OCI-M2 (cell line): Measurements from ENCODE around the gene IDUA.
"Not testable (repeated sequence)": the region's sequence is repeated elsewhere in the genome, so short reads cannot be mapped to it uniquely, and the experiment has no call there.

ENCODE experiments used
- DNase-seq: peaks from one replicate; lab custom pipeline; 2025; ENCODE audit not compliant: unreplicated experiment; lab: John Stamatoyannopoulos, UW

The IDUA gene

GRCh38 chr4:986879-987623 lies at the start of gene IDUA:
Gene IDUA (plus strand): TSS chr4:987044. CDS start chr4:987085, 41 bp downstream.
- DNase-seq: no peak

- DNase-seq: not testable (repeated sequence)
Measured at GRCh38 chr4:939508-939907, 47.3 kb upstream of the IDUA start.

- DNase-seq: no peak
Measured at GRCh38 chr4:945274-946102, 41.4 kb upstream of the IDUA start.

- DNase-seq: no peak
Measured at GRCh38 chr4:946103-946450, 40.8 kb upstream of the IDUA start.

GRCh38 chr4:946517-947471 lies 40.0 kb upstream of the IDUA start:
- DNase-seq: no peak

- no peak for DNase-seq
Measured at GRCh38 chr4:947491-947971, 39.3 kb upstream of the IDUA start.

GRCh38 chr4:948101-948935 lies 38.5 kb upstream of the IDUA start:
- no peak for DNase-seq

- DNase-seq: no peak
Measured at GRCh38 chr4:948936-949300, 37.9 kb upstream of the IDUA start.

- DNase-seq: no peak
Measured at GRCh38 chr4:949656-950055, 37.2 kb upstream of the IDUA start.

- DNase-seq: no peak
Measured at GRCh38 chr4:950136-951020, 36.5 kb upstream of the IDUA start.

GRCh38 chr4:951186-951585 lies 35.7 kb upstream of the IDUA start:
- DNase-seq: no peak

- DNase-seq: no peak
Measured at GRCh38 chr4:951594-952468, 35.0 kb upstream of the IDUA start.

GRCh38 chr4:952881-953573 lies 33.8 kb upstream of the IDUA start:
- no peak for DNase-seq

- DNase-seq: no peak
Measured at GRCh38 chr4:953574-953915, 33.3 kb upstream of the IDUA start.

GRCh38 chr4:954211-955020 lies 32.4 kb upstream of the IDUA start:
- no peak for DNase-seq

- no peak for DNase-seq
Measured at GRCh38 chr4:955161-955921, 31.5 kb upstream of the IDUA start.
